ENCODE results near the gene RAB3GAP2.
"Not testable (repeated sequence)": the region's sequence is repeated elsewhere in the genome, so short reads cannot be mapped to it uniquely, and the experiment has no call there.

The RAB3GAP2 gene

DNA sequence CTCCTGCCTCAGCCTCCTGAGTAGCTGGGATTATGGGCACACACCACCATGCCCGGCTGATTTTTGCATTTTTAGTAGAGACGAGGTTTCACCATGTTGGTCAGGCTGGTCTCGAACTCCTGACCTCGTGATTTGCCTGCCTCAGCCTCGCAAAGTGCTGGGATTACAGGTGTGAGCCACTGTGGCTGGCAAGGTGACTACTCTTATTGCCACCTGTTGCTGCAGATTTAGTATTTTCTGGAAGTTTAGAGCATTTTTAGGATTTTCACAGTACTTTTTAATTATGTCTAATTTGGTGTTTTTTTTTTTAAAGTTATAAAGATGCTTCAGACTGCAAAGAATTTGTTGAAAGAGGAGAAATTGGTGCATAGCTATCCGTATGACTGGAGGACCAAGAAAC lies 161.8 kb downstream of the RAB3GAP2 start:
- H3K27ac Mint-ChIP-seq; H3K4me1 Mint-ChIP-seq (ENCODE audit: low read depth); H3K9me3 Mint-ChIP-seq: not testable (repeated sequence)

DNA sequence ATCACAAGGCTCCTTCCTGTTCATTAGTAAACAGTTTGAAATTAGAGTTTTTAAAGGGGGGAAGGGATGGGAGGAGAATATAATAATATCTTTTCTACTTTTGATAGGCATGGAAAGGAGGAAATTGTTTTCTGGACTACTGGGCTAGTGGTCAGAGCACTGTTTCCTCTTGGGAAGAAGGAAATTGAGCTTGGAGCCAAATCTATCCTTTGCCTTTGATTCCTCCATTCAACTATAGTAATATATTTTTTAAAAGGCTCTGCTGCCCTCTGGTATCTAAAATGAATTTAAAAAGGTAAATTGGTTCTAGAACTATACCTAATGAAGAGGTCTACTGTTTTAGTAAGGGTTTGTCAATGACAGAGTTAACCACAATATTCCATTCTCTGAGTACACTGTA lies 172.4 kb downstream of the RAB3GAP2 start:
- no peaks in the 10 kb centered on the region for H3K9me3 Mint-ChIP-seq
- peaks cover 12% of the 10 kb centered on the region for H3K4me1 Mint-ChIP-seq (ENCODE audit: low read depth)
- H3K36me3 Mint-ChIP-seq (ENCODE audit: low read depth) = peaks cover 25% of the 10 kb centered on the region
- H3K27ac Mint-ChIP-seq = no peak overlapping the region
- no peak overlapping the region for H3K4me3 Mint-ChIP-seq
- H3K27me3 Mint-ChIP-seq (ENCODE audit: low read depth) = no peaks in the 10 kb centered on the region

More for the DNA sequence above, 161.8 kb downstream of the RAB3GAP2 start:
- H3K4me3 Mint-ChIP-seq; H3K27me3 Mint-ChIP-seq (ENCODE audit: low read depth): not testable (repeated sequence)
- H3K36me3 Mint-ChIP-seq (ENCODE audit: low read depth) = peaks cover 34% of the 10 kb centered on the region
